Measurements from ENCODE around the gene DDX11. TPM values are rescaled to one million over a fixed set of nuclear protein-coding genes. Genes with fewer than 3 reads are reported as not detected.
"Not testable (repeated sequence)": the region's sequence is repeated elsewhere in the genome, so short reads cannot be mapped to it uniquely, and the experiment has no call there.

Gene DDX11
- total and polyA plus RNA-seq, 2 experiments from 2014 or later: 66.0 to 103 TPM

GRCh38 chr12:31144768-31145167, 71.1 kb downstream of the DDX11 start:
- not testable (repeated sequence) for H2AFZ ChIP-seq; H3K27me3 Mint-ChIP-seq (ENCODE audit: insufficient read depth, low read depth, poor library complexity); H3K4me3 Mint-ChIP-seq; ATAC-seq; H3K4me3 ChIP-seq; H4K20me1 ChIP-seq (replicated peaks; ENCODE audit: insufficient read depth); H3K36me3 ChIP-seq (ENCODE audit: insufficient read depth); H3K4me1 ChIP-seq (ENCODE audit: insufficient read depth); H3K4me1 Mint-ChIP-seq; H3K36me3 Mint-ChIP-seq (ENCODE audit: low read depth); H3K9me3 Mint-ChIP-seq; H3F3A ChIP-seq (replicated peaks; ENCODE audit: low read depth); H3K27me3 ChIP-seq (ENCODE audit: insufficient read depth); H3K9me2 ChIP-seq (ENCODE audit: insufficient read depth); DNase-seq (ENCODE audit: low spot score); H3K4me2 ChIP-seq; H3K27ac Mint-ChIP-seq; H3K27ac ChIP-seq (ENCODE audit: low read depth); H3K79me2 ChIP-seq (replicated peaks; ENCODE audit: insufficient read depth)

- H3K4me1 Mint-ChIP-seq; H3K9me2 ChIP-seq (ENCODE audit: insufficient read depth); H3K36me3 Mint-ChIP-seq (ENCODE audit: low read depth); H4K20me1 ChIP-seq (replicated peaks; ENCODE audit: insufficient read depth); H3K4me2 ChIP-seq; H3K27me3 ChIP-seq (ENCODE audit: insufficient read depth); ATAC-seq; H3K4me3 Mint-ChIP-seq; H3K27ac ChIP-seq (ENCODE audit: low read depth); H3K27me3 Mint-ChIP-seq (ENCODE audit: insufficient read depth, low read depth, poor library complexity); H3K9me3 Mint-ChIP-seq; H2AFZ ChIP-seq; H3K4me3 ChIP-seq; DNase-seq (ENCODE audit: low spot score); H3F3A ChIP-seq (replicated peaks; ENCODE audit: low read depth); H3K79me2 ChIP-seq (replicated peaks; ENCODE audit: insufficient read depth); H3K27ac Mint-ChIP-seq; H3K4me1 ChIP-seq (ENCODE audit: insufficient read depth); H3K36me3 ChIP-seq (ENCODE audit: insufficient read depth): not testable (repeated sequence)
Measured at GRCh38 chr12:31145296-31145695, 71.6 kb downstream of the DDX11 start.

- not testable (repeated sequence) for H3K27me3 ChIP-seq (ENCODE audit: insufficient read depth); H3K9me3 Mint-ChIP-seq; H4K20me1 ChIP-seq (replicated peaks; ENCODE audit: insufficient read depth); H3K27me3 Mint-ChIP-seq (ENCODE audit: insufficient read depth, low read depth, poor library complexity); H3K4me1 ChIP-seq (ENCODE audit: insufficient read depth); H3F3A ChIP-seq (replicated peaks; ENCODE audit: low read depth); H3K4me1 Mint-ChIP-seq; H3K36me3 ChIP-seq (ENCODE audit: insufficient read depth); H3K27ac Mint-ChIP-seq; H2AFZ ChIP-seq; H3K4me3 ChIP-seq; H3K79me2 ChIP-seq (replicated peaks; ENCODE audit: insufficient read depth); H3K9me2 ChIP-seq (ENCODE audit: insufficient read depth); H3K4me3 Mint-ChIP-seq; H3K36me3 Mint-ChIP-seq (ENCODE audit: low read depth); H3K27ac ChIP-seq (ENCODE audit: low read depth); DNase-seq (ENCODE audit: low spot score); ATAC-seq; H3K4me2 ChIP-seq
Measured at GRCh38 chr12:31147415-31147814, 73.8 kb downstream of the DDX11 start.

- H3K4me1 ChIP-seq (ENCODE audit: insufficient read depth); H3K4me2 ChIP-seq; H4K20me1 ChIP-seq (replicated peaks; ENCODE audit: insufficient read depth); H3K27ac Mint-ChIP-seq; H3K4me1 Mint-ChIP-seq; H3K4me3 Mint-ChIP-seq; H3K27me3 ChIP-seq (ENCODE audit: insufficient read depth); H3K36me3 Mint-ChIP-seq (ENCODE audit: low read depth); H3K27me3 Mint-ChIP-seq (ENCODE audit: insufficient read depth, low read depth, poor library complexity); H3K79me2 ChIP-seq (replicated peaks; ENCODE audit: insufficient read depth); H3K9me2 ChIP-seq (ENCODE audit: insufficient read depth); H3K36me3 ChIP-seq (ENCODE audit: insufficient read depth); H3F3A ChIP-seq (replicated peaks; ENCODE audit: low read depth); H3K9me3 Mint-ChIP-seq; H2AFZ ChIP-seq; H3K4me3 ChIP-seq; H3K27ac ChIP-seq (ENCODE audit: low read depth); ATAC-seq; DNase-seq (ENCODE audit: low spot score): not testable (repeated sequence)
Measured at GRCh38 chr12:31150766-31151165, 77.1 kb downstream of the DDX11 start.

Small RNA genes lying within 50 kb of the gene (small RNA-seq; reads per million reads assigned to genes)
- not detected for gene RF00072 (ENCODE audit: low replicate concordance)

Other genes starting within 250 kb of the DDX11 start
- 3.6 and 6.0 TPM in 2 replicates for gene TSPAN11, start 147.1 kb upstream of the DDX11 start, total RNA-seq (2014; rRNA removed; shearing (Covaris generic))
- gene TSPAN11, start 147.1 kb upstream of the DDX11 start, polyA plus RNA-seq (2016; fragmentation: Nextera tagmentation; extraction: Ambion mirVana): 1.1 and 2.1 TPM in 2 replicates

Measured in GM23338 (cell line).